ENCODE measurements around the gene PDE3A. TPM values are rescaled to one million over a fixed set of nuclear protein-coding genes. Genes with fewer than 3 reads are reported as not detected.
"Not testable (repeated sequence)": the region's sequence is repeated elsewhere in the genome, so short reads cannot be mapped to it uniquely, and the experiment has no call there.

Gene PDE3A
- polyA plus RNA-seq, 4 donors, result 20.5 to 36.7 (median 26.4) TPM

- no peak for DNase-seq (ENCODE audit: low read depth in 4 of 4, low spot score in 3 of 4)
These were observed 159.3 kb downstream of the PDE3A start for GRCh38 chr12:20527417-20528163.

- DNase-seq (ENCODE audit: low read depth in 4 of 4, low spot score in 3 of 4), result no peak
These were observed 159.9 kb downstream of the PDE3A start for GRCh38 chr12:20528208-20528607.

- DNase-seq (ENCODE audit: low read depth in 4 of 4, low spot score in 3 of 4), result no peak
These were observed 177.9 kb downstream of the PDE3A start for GRCh38 chr12:20546267-20546666.

GRCh38 chr12:20547816-20548575 lies 179.7 kb downstream of the PDE3A start:
- DNase-seq (ENCODE audit: low read depth in 4 of 4, low spot score in 3 of 4), result peak in 2 of 4 donors; percentile 50 to 51

GRCh38 chr12:20548611-20549010 lies 180.3 kb downstream of the PDE3A start:
- DNase-seq (ENCODE audit: low read depth in 4 of 4, low spot score in 3 of 4), result no peak

- DNase-seq (ENCODE audit: low read depth in 4 of 4, low spot score in 3 of 4), result peak in 1 of 4 donors; percentile 19
These were observed 180.9 kb downstream of the PDE3A start for GRCh38 chr12:20549108-20549719.

GRCh38 chr12:20551742-20552442 lies 183.6 kb downstream of the PDE3A start:
- DNase-seq (ENCODE audit: low read depth in 4 of 4, low spot score in 3 of 4), result not testable (repeated sequence)

GRCh38 chr12:20552586-20552985 lies 184.2 kb downstream of the PDE3A start:
- not testable (repeated sequence) for DNase-seq (ENCODE audit: low read depth in 4 of 4, low spot score in 3 of 4)

GRCh38 chr12:20555015-20555414 lies 186.7 kb downstream of the PDE3A start:
- DNase-seq (ENCODE audit: low read depth in 4 of 4, low spot score in 3 of 4), result no peak

GRCh38 chr12:20555771-20556170 lies 187.4 kb downstream of the PDE3A start:
- no peak for DNase-seq (ENCODE audit: low read depth in 4 of 4, low spot score in 3 of 4)

GRCh38 chr12:20557096-20557495 lies 188.8 kb downstream of the PDE3A start:
- no peak for DNase-seq (ENCODE audit: low read depth in 4 of 4, low spot score in 3 of 4)

GRCh38 chr12:20560935-20561334 lies 192.6 kb downstream of the PDE3A start:
- DNase-seq (ENCODE audit: low read depth in 4 of 4, low spot score in 3 of 4), result no peak

- no peak for DNase-seq (ENCODE audit: low read depth in 4 of 4, low spot score in 3 of 4)
These were observed 193.5 kb downstream of the PDE3A start for GRCh38 chr12:20561871-20562270.

- DNase-seq (ENCODE audit: low read depth in 4 of 4, low spot score in 3 of 4), result no peak
These were observed 199.1 kb downstream of the PDE3A start for GRCh38 chr12:20567413-20567812.

- no peak for DNase-seq (ENCODE audit: low read depth in 4 of 4, low spot score in 3 of 4)
These were observed 204.1 kb downstream of the PDE3A start for GRCh38 chr12:20572451-20572850.

GRCh38 chr12:20576528-20576927 lies 208.2 kb downstream of the PDE3A start:
- no peak for DNase-seq (ENCODE audit: low read depth in 4 of 4, low spot score in 3 of 4)

GRCh38 chr12:20577054-20577453 lies 208.7 kb downstream of the PDE3A start:
- DNase-seq (ENCODE audit: low read depth in 4 of 4, low spot score in 3 of 4), result no peak

- no peak for DNase-seq (ENCODE audit: low read depth in 4 of 4, low spot score in 3 of 4)
These were observed 209.8 kb downstream of the PDE3A start for GRCh38 chr12:20578142-20578541.

GRCh38 chr12:20585055-20585625 lies 216.8 kb downstream of the PDE3A start:
- no peak for DNase-seq (ENCODE audit: low read depth in 4 of 4, low spot score in 3 of 4)

- DNase-seq (ENCODE audit: low read depth in 4 of 4, low spot score in 3 of 4), result no peak
These were observed 217.6 kb downstream of the PDE3A start for GRCh38 chr12:20585913-20586312.

- no peak for DNase-seq (ENCODE audit: low read depth in 4 of 4, low spot score in 3 of 4)
These were observed 219.7 kb downstream of the PDE3A start for GRCh38 chr12:20588042-20588441.
